HEK293T (cell line): ENCODE data around the gene PLA2G6.

ENCODE experiments used
- FOXM1 ChIP-seq: fragments of 450-650 bp; IDR thresholded peaks from 2 replicates; pipeline ENCODE4 v1.6.1; 2017; ENCODE audit warnings: mild to moderate bottlenecking, borderline replicate concordance
- SUZ12 ChIP-seq: fragments of 450-650 bp; IDR thresholded peaks from 2 replicates; pipeline ENCODE4 v1.6.1; 2016; ENCODE audit warnings: mild to moderate bottlenecking

DNA sequence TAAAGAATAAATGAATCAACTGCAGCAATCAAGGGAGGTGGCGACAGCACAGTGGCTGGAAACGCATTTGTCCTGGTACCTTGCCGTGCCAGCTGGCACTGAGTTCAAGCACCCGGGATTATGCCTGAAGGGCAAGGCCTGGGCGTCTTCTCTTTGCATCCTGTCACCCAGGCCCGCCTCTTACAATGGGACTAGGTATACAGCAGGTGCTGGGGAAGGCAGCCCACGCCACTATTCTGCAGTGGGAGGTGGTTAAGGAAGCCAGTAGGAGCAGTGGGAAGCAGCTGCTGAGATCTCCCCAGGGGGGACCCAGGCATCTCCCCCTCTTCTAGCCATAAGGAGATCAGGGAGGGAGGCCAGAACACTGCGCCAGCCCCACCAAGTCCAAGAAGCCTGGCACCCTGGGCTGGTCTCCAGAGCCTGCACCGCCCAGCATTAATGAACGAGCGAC lies 55.9 kb downstream of the PLA2G6 start:
- TF ChIP-seq SUZ12, result no peak
- TF ChIP-seq FOXM1, result no peak
